K562 (cell line): Measurements from ENCODE around the gene CIAO2B. TPM values are rescaled to one million over a fixed set of nuclear protein-coding genes. Genes with fewer than 3 reads are reported as not detected.

ENCODE experiments used
- AFF1 ChIP-seq, 2 experiments: fragments of 450-650 bp; IDR thresholded peaks; 2 replicates each; pipeline ENCODE4 v1.6.1; 2018; ENCODE audit warnings: mild to moderate bottlenecking in 2 of 2, low read depth in 1 of 2; ENCODE audit not compliant: partially characterized antibody in 2 of 2
- BCOR ChIP-seq: fragments of 450-650 bp; IDR thresholded peaks from 2 replicates; pipeline ENCODE4 v1.6.1; 2016
- CHD1 ChIP-seq: fragments of 200-600 bp; sonication (generic); IDR thresholded peaks from one replicate; pipeline ENCODE4 v1.6.1; 2012; ENCODE audit warnings: mild to moderate bottlenecking, moderate library complexity, low read length, inconsistent platforms
- DDX20 ChIP-seq: fragments of 450-650 bp; IDR thresholded peaks from 2 replicates; pipeline ENCODE4 v1.6.1; 2016; ENCODE audit warnings: missing genetic modification characterization, low read depth, mild to moderate bottlenecking, missing compliant biosample characterization, moderate library complexity
- FOXJ3 ChIP-seq: sonication (generic); formaldehyde crosslinking; IDR thresholded peaks from 2 replicates; pipeline ENCODE4 v1.4.0; 2020; ENCODE audit warnings: mild to moderate bottlenecking, missing genetic modification reagents
- FOXM1 ChIP-seq, 2 experiments: fragments of 450-650 bp in 1 of 2; sonication (generic) in 1 of 2; formaldehyde crosslinking in 1 of 2; IDR thresholded peaks; 2 replicates each; pipeline versions ENCODE4 v1.6.1 to v1.9.0; 2017 to 2022; ENCODE audit warnings: low read depth in 2 of 2, mild to moderate bottlenecking in 2 of 2, missing genetic modification reagents in 1 of 2, moderate library complexity in 1 of 2
- KDM1A ChIP-seq, 2 experiments: fragments of 450-650 bp; IDR thresholded peaks; 2 replicates each; pipeline ENCODE4 v1.6.1; 2016; ENCODE audit warnings: mild to moderate bottlenecking in 2 of 2
- SIRT6 ChIP-seq: IDR thresholded peaks from one replicate; pipeline ENCODE4 v1.6.1; 2012; ENCODE audit warnings: low read depth, mild to moderate bottlenecking, control low read depth, inconsistent platforms, low read length, moderate library complexity
- SNIP1 ChIP-seq: fragments of 450-650 bp; IDR thresholded peaks from 2 replicates; pipeline ENCODE4 v1.7.1; 2017; ENCODE audit warnings: low read depth, mild to moderate bottlenecking
- ZNF140 ChIP-seq: fragments of 250-450 bp; sonication (Bioruptor Pico); IDR thresholded peaks from 2 replicates; pipeline ENCODE4 v1.8.0; 2021; ENCODE audit warnings: moderate library complexity, mild to moderate bottlenecking, inconsistent platforms
- polyA plus RNA-seq, 8 experiments: library from polyadenylated mRNA; depleted of rRNA in 4 of 8; stranded (reverse) in 5 of 8; unstranded in 3 of 8; fragments of >200 nt; fragmentation: Nextera tagmentation in 2 of 8; fragmentation: Illumina TruSeq in 1 of 8; extraction: Ambion mirVana in 2 of 8; extraction: Trizol in 1 of 8; gene quantifications; 2 replicates each; pipeline versions ENCODE4 v1.2.1 to v1.2.3, GENCODE V29; 2011 to 2014; ENCODE audit warnings: inconsistent platforms in 1 of 8, missing spikeins in 1 of 8
- total RNA-seq, 7 experiments: library from RNA; depleted of rRNA in 6 of 7; stranded (reverse); fragments of >200 nt in 6 of 7; fragmentation: Illumina TruSeq in 2 of 7; extraction: Trizol in 2 of 7; gene quantifications; 2 replicates each; pipeline versions ENCODE4 v1.2.1 to v1.2.3, GENCODE V29; 2011 to 2021; ENCODE audit warnings: low replicate concordance in 1 of 7

The CIAO2B gene
- total and polyA plus RNA-seq, 9 of the 15 experiments (the other 6 are each of a cell fraction or from before 2014, with no cell fraction given): 86.8 to 182 (median 113) TPM

GRCh38 chr16:66933776-66934137, 445 bp downstream of the CIAO2B start (continued):
- TF ChIP-seq AFF1 (IDR thresholded peaks at IDR 0.05; ENCODE audit: low read depth in 1 of 2, partially characterized antibody in 2 of 2) (no peak), ZNF140 (CRISPR knock-in tag) (no peak), SNIP1 (no peak), BCOR (peak; percentile 71; the same call in 1 of the 2 replicates), KDM1A (IDR thresholded peaks at IDR 0.05) (peak in 1 of 2 experiments; percentile 78; a peak in 3 of 4 replicates), FOXM1 (IDR thresholded peaks at IDR 0.05; ENCODE audit: low read depth) (no peak), FOXM1 (CRISPR knock-in tag; IDR thresholded peaks at IDR 0.05; ENCODE audit: low read depth) (0 out of 2 replicates have a peak, but pooled peaks have one; percentile 14), DDX20 (tag) (no peak), SIRT6 (no peak), CHD1 (peak; percentile 69), FOXJ3 (CRISPR knock-in tag) (no peak)
